ENCODE measurements around the gene PLSCR3.

The PLSCR3 gene

GRCh38 chr17:7426203-7426863, 32.0 kb upstream of the PLSCR3 start:
- DNase-seq, result no peak

GRCh38 chr17:7425756-7426155, 31.4 kb upstream of the PLSCR3 start:
- DNase-seq, result no peak

GRCh38 chr17:7425316-7425715, 31.0 kb upstream of the PLSCR3 start, which contains the start of gene SPEM2:
Gene SPEM2, plus strand, starts transcription at chr17:7425616. Its CDS starts 73 bp downstream, at chr17:7425689.
- DNase-seq, result no peak

- DNase-seq, result no peak
Observed at GRCh38 chr17:7423679-7424078, 29.4 kb upstream of the PLSCR3 start.

- DNase-seq, result no peak
Observed at GRCh38 chr17:7421186-7421585, 26.9 kb upstream of the PLSCR3 start.

GRCh38 chr17:7419819-7420610, 25.7 kb upstream of the PLSCR3 start, which contains the start of gene SPEM1:
Gene SPEM1, plus strand, starts transcription at chr17:7420324. Its CDS starts 61 bp downstream, at chr17:7420385.
- DNase-seq, result no peak

GRCh38 chr17:7418472-7419152, 24.3 kb upstream of the PLSCR3 start:
- no peak for DNase-seq

GRCh38 chr17:7417056-7417655, 22.8 kb upstream of the PLSCR3 start:
- no peak for DNase-seq

GRCh38 chr17:7416323-7416722, 22.0 kb upstream of the PLSCR3 start:
- DNase-seq, result no peak

- DNase-seq, result no peak
Observed at GRCh38 chr17:7415784-7416183, 21.5 kb upstream of the PLSCR3 start.

GRCh38 chr17:7414837-7415236, 20.5 kb upstream of the PLSCR3 start:
- no peak for DNase-seq

- DNase-seq, result no peak
Observed at GRCh38 chr17:7413346-7413985, 19.1 kb upstream of the PLSCR3 start.

- no peak for DNase-seq
Observed at GRCh38 chr17:7411427-7411750, 17.1 kb upstream of the PLSCR3 start.

- no peak for DNase-seq
Observed at GRCh38 chr17:7410634-7411426, 16.5 kb upstream of the PLSCR3 start.

- no peak for DNase-seq
Observed at GRCh38 chr17:7409716-7410115, 15.4 kb upstream of the PLSCR3 start.

- DNase-seq, result no peak
Observed at GRCh38 chr17:7408863-7409262, 14.5 kb upstream of the PLSCR3 start.

GRCh38 chr17:7408252-7408727, 14.0 kb upstream of the PLSCR3 start:
- DNase-seq, result peak; percentile 50

- no peak for DNase-seq
Observed at GRCh38 chr17:7407485-7408251, 13.3 kb upstream of the PLSCR3 start, which contains the start of gene NLGN2. Gene NLGN2, plus strand, starts transcription at chr17:7407845. Its CDS starts 411 bp downstream, at chr17:7408256.

GRCh38 chr17:7407082-7407481, 12.8 kb upstream of the PLSCR3 start:
- DNase-seq, result no peak

- DNase-seq, result no peak
Observed at GRCh38 chr17:7406235-7406825, 12.0 kb upstream of the PLSCR3 start.
